ENCODE results near the gene PIH1D1. TPM values are rescaled to one million over a fixed set of nuclear protein-coding genes. Genes with fewer than 3 reads are reported as not detected.

Gene PIH1D1
- total and polyA plus RNA-seq, 2 of the 8 experiments (the other 6 are each of a cell fraction or from before 2014, with no cell fraction given) = 146 to 195 TPM

DNA sequence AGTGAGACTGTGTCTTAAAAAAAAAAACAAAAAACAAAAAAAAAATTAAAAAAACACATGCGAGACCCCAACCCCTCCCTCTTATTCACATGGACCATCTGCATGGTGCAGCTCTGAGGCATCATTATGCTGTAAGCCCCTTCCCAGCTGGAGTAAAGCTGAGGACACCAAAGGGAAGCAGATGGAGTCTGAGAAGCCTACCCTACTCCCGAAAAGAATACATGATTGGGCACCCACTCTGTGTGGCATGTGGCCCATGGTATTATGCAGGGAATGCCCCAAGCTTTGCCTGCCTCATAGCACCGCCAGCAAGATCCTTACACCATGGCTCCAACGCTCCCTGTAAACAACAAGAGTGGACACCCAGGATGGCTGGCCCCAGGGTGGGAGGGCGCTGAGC lies 33.1 kb downstream of the PIH1D1 start:
- TF ChIP-seq GABPA (IDR thresholded peaks at IDR 0.05; ENCODE audit: borderline replicate concordance, insufficient read depth, low read length) = no peak
- TF ChIP-seq RNF2 (IDR thresholded peaks at IDR 0.05; ENCODE audit: borderline replicate concordance, low read depth, low read length, missing control alignments, poor library complexity, severe bottlenecking) = no peak
- TF ChIP-seq, protein P1, sequence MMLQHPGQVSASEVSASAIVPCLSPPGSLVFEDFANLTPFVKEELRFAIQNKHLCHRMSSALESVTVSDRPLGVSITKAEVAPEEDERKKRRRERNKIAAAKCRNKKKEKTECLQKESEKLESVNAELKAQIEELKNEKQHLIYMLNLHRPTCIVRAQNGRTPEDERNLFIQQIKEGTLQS (IDR thresholded peaks at IDR 0.05; ENCODE audit: insufficient read depth, low read depth, low read length) = no peak
- TF ChIP-seq KDM4A (IDR thresholded peaks at IDR 0.05; ENCODE audit: low read depth, low read length, severe bottlenecking) = no peak
- no peak for TF ChIP-seq CTBP2 (IDR thresholded peaks at IDR 0.05; ENCODE audit: borderline replicate concordance, insufficient read depth, insufficient read length, low read length)
- TF ChIP-seq, protein P2, sequence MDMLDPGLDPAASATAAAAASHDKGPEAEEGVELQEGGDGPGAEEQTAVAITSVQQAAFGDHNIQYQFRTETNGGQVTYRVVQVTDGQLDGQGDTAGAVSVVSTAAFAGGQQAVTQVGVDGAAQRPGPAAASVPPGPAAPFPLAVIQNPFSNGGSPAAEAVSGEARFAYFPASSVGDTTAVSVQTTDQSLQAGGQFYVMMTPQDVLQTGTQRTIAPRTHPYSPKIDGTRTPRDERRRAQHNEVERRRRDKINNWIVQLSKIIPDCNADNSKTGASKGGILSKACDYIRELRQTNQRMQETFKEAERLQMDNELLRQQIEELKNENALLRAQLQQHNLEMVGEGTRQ (IDR thresholded peaks at IDR 0.05; ENCODE audit: low read length) = no peak
- TF ChIP-seq RFX5 (IDR thresholded peaks at IDR 0.05; ENCODE audit: borderline replicate concordance, low read depth, low read length) = no peak
- no peak overlapping the region; the same call in 1 of the 2 replicates for H2AK5ac ChIP-seq (ENCODE audit: low read depth, low read length)
- no peak overlapping the region for H2BK5ac ChIP-seq (ENCODE audit: low read depth, low read length)
- no peak overlapping the region for H3K27ac ChIP-seq (ENCODE audit: low read depth, low read length)
- H2BK15ac ChIP-seq (ENCODE audit: low read length) = peak overlapping the region; percentile 12; the same call in 1 of the 2 replicates
- H4K20me1 ChIP-seq (replicated peaks in 1 of 2; ENCODE audit: control insufficient read depth in 1 of 2, insufficient read depth in 2 of 2, low read length in 2 of 2) = no peaks in the 10 kb centered on the region
- peaks cover 19 to 25% (median 23%) of the 10 kb centered on the region in 4 experiments for H3K27me3 ChIP-seq (replicated peaks in 1 of 4; ENCODE audit: control insufficient read depth in 3 of 4, extremely low read depth in 1 of 4, insufficient read depth in 3 of 4, low read length in 3 of 4)
- FAIRE-seq (no peak), DNase-seq (ENCODE audit: low read depth in 1 of 2, low spot score in 2 of 2) (no peak)
- no peaks in the 10 kb centered on the region for H3K79me1 ChIP-seq (ENCODE audit: low read depth, low read length)
- no peak overlapping the region for H3K18ac ChIP-seq (ENCODE audit: extremely low read depth, low read length)
- 78% methylated on average over 5 of the region's 5 CpGs; no CpG with 5 or more reads in 1 of the 2 experiments for WGBS, 2 experiments (ENCODE audit: extremely low coverage in 1 of 2, insufficient coverage in 1 of 2, insufficient read length in 1 of 2, insufficient replicate concordance in 2 of 2, low coverage in 1 of 2, low lambda C conversion rate in 2 of 2, missing lambda C conversion rate in 1 of 2)
- H3K4me2 ChIP-seq (ENCODE audit: insufficient read depth in 1 of 2, low read depth in 2 of 2, low read length in 2 of 2) = no peak overlapping the region
- no peak overlapping the region for H2BK120ac ChIP-seq (replicated peaks; ENCODE audit: low read depth, low read length)
- no peaks in the 10 kb centered on the region for H3K79me2 ChIP-seq (ENCODE audit: control insufficient read depth in 1 of 2, insufficient read depth in 2 of 2, low read length in 2 of 2)
- CTCF ChIA-PET (ENCODE audit: partially characterized antibody) = interaction anchor here (0.6 to 14.7 kb wide), 14 partner anchors 9 to 312 kb away, joined by 3 to 291 read pairs (median 5); no protein-coding TSS in a partner anchor
- H3K9me3 ChIP-seq (ENCODE audit: insufficient read depth in 2 of 2, low read depth in 1 of 2, low read length in 1 of 2) = no peaks in the 10 kb centered on the region
- peaks cover 3% of the 10 kb centered on the region; the same call in 1 of the 2 replicates for H3K23me2 ChIP-seq (ENCODE audit: low read depth, low read length)
- no peak overlapping the region for H2AFZ ChIP-seq (ENCODE audit: low read length)
- no peak overlapping the region for H3K23ac ChIP-seq (ENCODE audit: insufficient read length)
- no peaks in the 10 kb centered on the region for H3K36me3 ChIP-seq (ENCODE audit: control insufficient read depth in 2 of 4, insufficient read depth in 4 of 4, low read length in 3 of 4)
- no peak overlapping the region for H3K4ac ChIP-seq (replicated peaks; ENCODE audit: insufficient read length, low read depth, low read length)
- H2BK20ac ChIP-seq (ENCODE audit: low read length) = no peak overlapping the region
- no peak overlapping the region for H3K56ac ChIP-seq (replicated peaks; ENCODE audit: insufficient read length, low read depth, low read length)
- H4K8ac ChIP-seq (ENCODE audit: extremely low read depth, insufficient read depth, low read length) = no peak overlapping the region
- H4K91ac ChIP-seq (replicated peaks; ENCODE audit: insufficient read length, low read length) = no peak overlapping the region
- H3K4me1 ChIP-seq (replicated peaks in 1 of 4; ENCODE audit: control insufficient read depth in 3 of 4, insufficient read depth in 4 of 4, low read length in 3 of 4) = peaks cover 4 to 29% (median 20%) of the 10 kb centered on the region in 4 experiments; a peak in 6 of 7 replicates
- POLR2A ChIA-PET (ENCODE audit: partially characterized antibody) = interaction anchor here (0.8 to 5.0 kb wide), 6 partner anchors 9 to 77 kb away, joined by 3 to 38 read pairs (median 3); no protein-coding TSS in a partner anchor
- H3K9ac ChIP-seq (replicated peaks in 1 of 4; ENCODE audit: extremely low read depth in 1 of 4, low read depth in 3 of 4, low read length in 3 of 4) = no peak overlapping the region
- H4K5ac ChIP-seq (ENCODE audit: insufficient read length, low read depth, low read length) = no peak overlapping the region
- no peak overlapping the region for H3K4me3 ChIP-seq (ENCODE audit: extremely low read depth in 1 of 4, insufficient read depth in 2 of 4, low read depth in 3 of 4, low read length in 4 of 4)
- H3K14ac ChIP-seq (ENCODE audit: insufficient read length) = no peak overlapping the region
- H2BK12ac ChIP-seq (ENCODE audit: low read depth, low read length) = no peak overlapping the region

All from H1 (cell line).